ENCODE data around the gene MARCOL.

MARCOL gene

GRCh38 chr5:148238418-148238794 lies at the start of gene MARCOL:
MARCOL (plus strand) TSS chr5:148238525; CDS start chr5:148238598, 73 bp downstream.
- DNase-seq: no peak

- no peak for DNase-seq
Measured at GRCh38 chr5:148191010-148191409, 47.3 kb upstream of the MARCOL start.

- no peak for DNase-seq
Measured at GRCh38 chr5:148193202-148193601, 45.1 kb upstream of the MARCOL start.

GRCh38 chr5:148201151-148201550 lies 37.2 kb upstream of the MARCOL start:
- DNase-seq: no peak

GRCh38 chr5:148202531-148203203 lies 35.7 kb upstream of the MARCOL start, which contains the start of gene SPINK6:
SPINK6 (plus strand) TSS chr5:148203042; CDS start chr5:148203097, 55 bp downstream.
- no peak for DNase-seq

- no peak for DNase-seq
Measured at GRCh38 chr5:148205044-148205806, 33.1 kb upstream of the MARCOL start.

- DNase-seq: no peak
Measured at GRCh38 chr5:148205865-148206264, 32.5 kb upstream of the MARCOL start.

GRCh38 chr5:148206620-148207019 lies 31.7 kb upstream of the MARCOL start:
- no peak for DNase-seq

GRCh38 chr5:148208226-148208625 lies 30.1 kb upstream of the MARCOL start:
- no peak for DNase-seq

GRCh38 chr5:148209151-148209770 lies 29.1 kb upstream of the MARCOL start:
- no peak for DNase-seq

- no peak for DNase-seq
Measured at GRCh38 chr5:148214665-148215185, 23.6 kb upstream of the MARCOL start.

GRCh38 chr5:148221508-148221907 lies 16.8 kb upstream of the MARCOL start:
- no peak for DNase-seq

GRCh38 chr5:148224117-148224742 lies 14.1 kb upstream of the MARCOL start:
- no peak for DNase-seq

GRCh38 chr5:148228392-148228984 lies 9.8 kb upstream of the MARCOL start:
- no peak for DNase-seq

GRCh38 chr5:148229840-148230239 lies 8.5 kb upstream of the MARCOL start:
- DNase-seq: no peak

- DNase-seq: no peak
Measured at GRCh38 chr5:148230240-148230639, 8.1 kb upstream of the MARCOL start.

- DNase-seq: no peak
Measured at GRCh38 chr5:148237785-148238417, 424 bp upstream of the MARCOL start.

GRCh38 chr5:148248894-148249293 lies 10.6 kb downstream of the MARCOL start:
- DNase-seq: no peak

GRCh38 chr5:148255456-148255855 lies 17.1 kb downstream of the MARCOL start:
- DNase-seq: no peak

- no peak for DNase-seq
Measured at GRCh38 chr5:148259288-148259687, 21.0 kb downstream of the MARCOL start.

GRCh38 chr5:148261221-148261620 lies 22.9 kb downstream of the MARCOL start:
- DNase-seq: no peak

- no peak for DNase-seq
Measured at GRCh38 chr5:148267962-148268361, 29.6 kb downstream of the MARCOL start.

Measured in activated CD4-positive, CD25-positive, alpha-beta regulatory T cell (primary cell).